GM18498 (cell line): Measurements from ENCODE around the gene ARAP1.

ENCODE experiments used
- ATAC-seq: cut with Tn5 transposase; IDR thresholded peaks from one replicate; pipeline ENCODE4 v1.9.1; 2021; ENCODE audit warnings: mild to moderate bottlenecking, moderate library complexity; ENCODE audit not compliant: unreplicated experiment

ARAP1 gene

GRCh38 chr11:72764503-72764902 lies 12.3 kb upstream of the ARAP1 start:
- ATAC-seq, result no peak

GRCh38 chr11:72763823-72764222 lies 11.6 kb upstream of the ARAP1 start:
- no peak for ATAC-seq

- peak; percentile 63 for ATAC-seq
Measured at GRCh38 chr11:72762641-72763304, 10.6 kb upstream of the ARAP1 start.

GRCh38 chr11:72760539-72761405 lies 8.6 kb upstream of the ARAP1 start:
- no peak for ATAC-seq

- ATAC-seq, result no peak
Measured at GRCh38 chr11:72759468-72759985, 7.3 kb upstream of the ARAP1 start.

- no peak for ATAC-seq
Measured at GRCh38 chr11:72758690-72759389, 6.6 kb upstream of the ARAP1 start.

- ATAC-seq, result no peak
Measured at GRCh38 chr11:72758304-72758689, 6.1 kb upstream of the ARAP1 start.

- no peak for ATAC-seq
Measured at GRCh38 chr11:72755713-72756285, 3.6 kb upstream of the ARAP1 start.

- no peak for ATAC-seq
Measured at GRCh38 chr11:72754544-72755155, 2.4 kb upstream of the ARAP1 start.

- no peak for ATAC-seq
Measured at GRCh38 chr11:72754149-72754543, 1.9 kb upstream of the ARAP1 start.

- no peak for ATAC-seq
Measured at GRCh38 chr11:72753341-72754148, 1.3 kb upstream of the ARAP1 start.

- no peak for ATAC-seq
Measured at GRCh38 chr11:72751116-72752087, 806 bp downstream of the ARAP1 start.

GRCh38 chr11:72750556-72751115 lies 1.6 kb downstream of the ARAP1 start:
- no peak for ATAC-seq

GRCh38 chr11:72750086-72750485 lies 2.1 kb downstream of the ARAP1 start:
- ATAC-seq, result no peak

- no peak for ATAC-seq
Measured at GRCh38 chr11:72747289-72747855, 4.8 kb downstream of the ARAP1 start.

GRCh38 chr11:72746821-72747220 lies 5.4 kb downstream of the ARAP1 start:
- ATAC-seq, result no peak

GRCh38 chr11:72745925-72746550 lies 6.2 kb downstream of the ARAP1 start:
- ATAC-seq, result no peak

- no peak for ATAC-seq
Measured at GRCh38 chr11:72745511-72745910, 6.7 kb downstream of the ARAP1 start.
